Activated CD4-positive, alpha-beta T cell treated with anti-CD3 and anti-CD28 coated beads, Interleukin-2, amount 50 U/mL, for 24 hours (primary cell): ENCODE results near the gene DPH2.

ENCODE experiments used
- DNase-seq, 2 donors: peaks; one replicate each; pipeline ENCODE4 v3.0.0-alpha.2; 2020; ENCODE audit warnings: low read depth in 1 of 2, low spot score in 1 of 2

Gene DPH2

GRCh38 chr1:43999455-43999854 is 29.6 kb downstream of the DPH2 start:
- DNase-seq = no peak

- DNase-seq = no peak
Observed at GRCh38 chr1:44000122-44000665, 30.4 kb downstream of the DPH2 start.

- no peak for DNase-seq
Observed at GRCh38 chr1:44002165-44002564, 32.4 kb downstream of the DPH2 start.

GRCh38 chr1:44002606-44003157 is 32.9 kb downstream of the DPH2 start:
- DNase-seq = no peak

GRCh38 chr1:44008259-44008658 is 38.4 kb downstream of the DPH2 start:
- DNase-seq = no peak

- no peak for DNase-seq
Observed at GRCh38 chr1:44010935-44011471, 41.2 kb downstream of the DPH2 start.

GRCh38 chr1:44012404-44012803 is 42.6 kb downstream of the DPH2 start:
- DNase-seq = no peak

- DNase-seq = no peak
Observed at GRCh38 chr1:44012941-44013609, 43.3 kb downstream of the DPH2 start.

GRCh38 chr1:44013949-44014348 is 44.1 kb downstream of the DPH2 start:
- DNase-seq = no peak

GRCh38 chr1:44014365-44015104 is 44.7 kb downstream of the DPH2 start:
- no peak for DNase-seq

- no peak for DNase-seq
Observed at GRCh38 chr1:44015206-44015605, 45.4 kb downstream of the DPH2 start.

- DNase-seq = no peak
Observed at GRCh38 chr1:44016041-44016889, 46.5 kb downstream of the DPH2 start.

- no peak for DNase-seq
Observed at GRCh38 chr1:44016890-44017400, 47.1 kb downstream of the DPH2 start.

- no peak for DNase-seq
Observed at GRCh38 chr1:44019466-44019948, 49.7 kb downstream of the DPH2 start.

GRCh38 chr1:44020464-44020863 is 50.7 kb downstream of the DPH2 start:
- DNase-seq = no peak

GRCh38 chr1:44021156-44021555 is 51.3 kb downstream of the DPH2 start:
- no peak for DNase-seq

- no peak for DNase-seq
Observed at GRCh38 chr1:44021581-44022321, 51.9 kb downstream of the DPH2 start.
